CD14-positive monocyte (primary cell): Measurements from ENCODE around the gene GFRA4. TPM values are rescaled to one million over a fixed set of nuclear protein-coding genes. Genes with fewer than 3 reads are reported as not detected.

ENCODE experiments used
- DNase-seq, 3 donors: peaks; one replicate each; pipeline ENCODE4 v3.0.0-alpha.2; 2011 to 2022
- H2AFZ ChIP-seq: 2 replicates; pipeline ENCODE4 v1.6.0; 2012; ENCODE audit warnings: mild to moderate bottlenecking, low read depth, low read length, inconsistent platforms; ENCODE audit not compliant: insufficient read depth, poor library complexity, severe bottlenecking
- H3K27ac ChIP-seq, 2 donors: 1 replicate in 1 of 2; 2 replicates in 1 of 2; pipeline ENCODE4 v1.5.1; 2012 to 2013; ENCODE audit warnings: low read length in 2 of 2, control low read depth in 1 of 2, inconsistent platforms in 1 of 2, low read depth in 1 of 2, mild to moderate bottlenecking in 1 of 2
- H3K27me3 ChIP-seq, 2 donors: one replicate each; pipeline versions ENCODE4 v1.6.0 to v1.6.1; 2011 to 2013; ENCODE audit warnings: low read length in 2 of 2; ENCODE audit not compliant: control insufficient read depth in 2 of 2, insufficient read depth in 2 of 2
- H3K36me3 ChIP-seq, 2 donors: replicated peaks in 1 of 2; 1 replicate in 1 of 2; 2 replicates in 1 of 2; pipeline versions ENCODE4 v1.5.1 to v1.6.1; 2012 to 2013; ENCODE audit warnings: low read length in 2 of 2, control low read depth in 1 of 2, inconsistent platforms in 1 of 2, mild to moderate bottlenecking in 1 of 2; ENCODE audit not compliant: insufficient read depth in 2 of 2, control insufficient read depth in 1 of 2
- H3K4me1 ChIP-seq, 2 donors: 1 replicate in 1 of 2; 2 replicates in 1 of 2; pipeline versions ENCODE4 v1.5.1 to v1.6.1; 2012 to 2013; ENCODE audit warnings: low read length in 2 of 2, control low read depth in 1 of 2, inconsistent platforms in 1 of 2, mild to moderate bottlenecking in 1 of 2, moderate library complexity in 1 of 2; ENCODE audit not compliant: insufficient read depth in 2 of 2, control insufficient read depth in 1 of 2
- H3K4me2 ChIP-seq: replicated peaks from 2 replicates; pipeline ENCODE3; 2012; ENCODE audit warnings: low read length, moderate library complexity, mild to moderate bottlenecking; ENCODE audit not compliant: poor library complexity, severe bottlenecking; ENCODE audit errors: extremely low read depth
- H3K4me3 ChIP-seq, 3 experiments: fragments of 200-600 bp in 1 of 3; sonication (generic) in 1 of 3; replicated peaks in 1 of 3; 1 replicate in 2 of 3; 2 replicates in 1 of 3; pipeline ENCODE4 v1.5.1; 2011 to 2013; ENCODE audit warnings: low read length in 3 of 3, mild to moderate bottlenecking in 3 of 3, control low read depth in 2 of 3, low read depth in 2 of 3, inconsistent platforms in 1 of 3, moderate library complexity in 1 of 3
- H3K79me2 ChIP-seq: 2 replicates; pipeline ENCODE4 v1.6.0; 2012; ENCODE audit warnings: mild to moderate bottlenecking, control low read depth, inconsistent platforms, low read length, moderate library complexity; ENCODE audit not compliant: insufficient read depth
- H3K9ac ChIP-seq: 2 replicates; pipeline ENCODE4 v1.6.0; 2017; ENCODE audit warnings: low read length, mild to moderate bottlenecking; ENCODE audit not compliant: insufficient read depth, poor library complexity, severe bottlenecking
- H3K9me3 ChIP-seq, 2 donors: replicated peaks in 1 of 2; 1 replicate in 1 of 2; 2 replicates in 1 of 2; pipeline versions ENCODE4 v1.5.1 to v1.6.1; 2012 to 2013; ENCODE audit warnings: low read length in 2 of 2, control low read depth in 1 of 2; ENCODE audit not compliant: control insufficient read depth in 1 of 2, insufficient read depth in 1 of 2
- H4K20me1 ChIP-seq: 2 replicates; pipeline ENCODE4 v1.6.0; 2012; ENCODE audit warnings: mild to moderate bottlenecking, low read length, control low read depth, moderate library complexity; ENCODE audit not compliant: insufficient read depth
- H3K27ac Mint-ChIP-seq, 7 donors: one replicate each; pipeline ENCODE4 v1.8.0; 2020; ENCODE audit warnings: mild to moderate bottlenecking in 7 of 7, mixed read lengths in 7 of 7, moderate library complexity in 6 of 7, inconsistent platforms in 2 of 7
- H3K27me3 Mint-ChIP-seq, 3 donors: one replicate each; pipeline ENCODE4 v1.8.0; 2021 to 2022; ENCODE audit warnings: low read depth in 3 of 3, mild to moderate bottlenecking in 3 of 3, mixed read lengths in 3 of 3, moderate library complexity in 3 of 3, inconsistent platforms in 1 of 3
- H3K36me3 Mint-ChIP-seq, 2 donors: one replicate each; pipeline ENCODE4 v1.8.0; 2020; ENCODE audit warnings: mixed read lengths in 2 of 2, inconsistent platforms in 1 of 2, mild to moderate bottlenecking in 1 of 2
- H3K4me1 Mint-ChIP-seq: one replicate; pipeline ENCODE4 v1.8.0; 2020; ENCODE audit warnings: mild to moderate bottlenecking, mixed read lengths
- H3K4me3 Mint-ChIP-seq, 2 donors: one replicate each; pipeline ENCODE4 v1.8.0; 2020; ENCODE audit warnings: mild to moderate bottlenecking in 2 of 2, mixed read lengths in 2 of 2, moderate library complexity in 1 of 2
- H3K9me3 Mint-ChIP-seq, 7 donors: one replicate each; pipeline ENCODE4 v1.8.0; 2020 to 2022; ENCODE audit warnings: mixed read lengths in 7 of 7, mild to moderate bottlenecking in 6 of 7, moderate library complexity in 6 of 7, inconsistent platforms in 2 of 7
- CTCF ChIP-seq: fragments of 200-600 bp; IDR thresholded peaks from one replicate; pipeline ENCODE4 v1.8.0; 2022; ENCODE audit warnings: antibody characterized with exemption, mild to moderate bottlenecking
- WGBS: methylation state at CpG from one replicate; pipeline ENCODE4 v1.1.5; 2013; ENCODE audit warnings: missing lambda C conversion rate; ENCODE audit not compliant: insufficient coverage; 5-methylcytosine and 5-hydroxymethylcytosine counted together
- intact Hi-C, 2 donors: fragments of 100-400 bp; cut with micrococcal nuclease; formaldehyde crosslinking; loops; one replicate each; pipeline versions ENCODE4 v1.15.0 to v1.15.1; 2023
- polyA plus RNA-seq, 3 donors: library from polyadenylated mRNA; depleted of rRNA in 1 of 3; unstranded in 2 of 3; stranded (reverse) in 1 of 3; fragments of 300-500 nt in 2 of 3; fragments of >200 nt in 1 of 3; fragmentation: Illumina TruSeq in 2 of 3; gene quantifications; 1 replicate in 2 of 3; 2 replicates in 1 of 3; pipeline ENCODE4 v1.2.3, GENCODE V29; 2012 to 2021

The GFRA4 gene
- polyA plus RNA-seq, 3 donors: not detected

- Mint-ChIP-seq H3K4me1 (peaks cover 12% of the 10 kb centered on the region), H3K27ac (no peak overlapping the region), H3K27me3 (peaks cover 40 to 57% (median 51%) of the 10 kb centered on the region in 3 donors), H3K36me3 (peaks cover 0 to 3% of the 10 kb centered on the region in 2 donors), H3K4me3 (no peak overlapping the region), H3K9me3 (peaks cover 0 to 7% (median 0%) of the 10 kb centered on the region in 7 donors)
- intact Hi-C loops: no loop called here
- Histone ChIP-seq H4K20me1 (no peaks in the 10 kb centered on the region), H3K9me3 (no peaks in the 10 kb centered on the region), H3K9ac (no peak overlapping the region), H3K27ac (no peak overlapping the region), H3K79me2 (no peaks in the 10 kb centered on the region), H2AFZ (no peak overlapping the region), H3K4me2 (no peak overlapping the region), H3K36me3 (no peaks in the 10 kb centered on the region), H3K27me3 (peaks cover 21 to 36% of the 10 kb centered on the region in 2 donors), H3K4me3 (no peak overlapping the region), H3K4me1 (peaks cover 6 to 16% of the 10 kb centered on the region in 2 donors)
- TF ChIP-seq CTCF: no peak
- no peak for DNase-seq
- 91% methylated on average over 1 of the region's 2 CpGs for WGBS
These were observed 659 bp upstream of the GFRA4 start for GRCh38 chr20:3663858-3664257.

GRCh38 chr20:3661814-3662665 is 1.2 kb downstream of the GFRA4 start:
- Histone ChIP-seq H3K4me2 (no peak overlapping the region), H3K36me3 (no peaks in the 10 kb centered on the region), H3K9ac (no peak overlapping the region), H3K27ac (no peak overlapping the region), H3K4me3 (no peak overlapping the region), H2AFZ (no peak overlapping the region), H3K9me3 (no peaks in the 10 kb centered on the region), H3K4me1 (peaks cover 10 to 21% of the 10 kb centered on the region in 2 donors), H4K20me1 (no peaks in the 10 kb centered on the region), H3K79me2 (no peaks in the 10 kb centered on the region), H3K27me3 (peaks cover 21 to 40% of the 10 kb centered on the region in 2 donors)
- Mint-ChIP-seq H3K27me3 (peaks cover 39 to 61% (median 54%) of the 10 kb centered on the region in 3 donors), H3K9me3 (peaks cover 0 to 7% (median 0%) of the 10 kb centered on the region in 7 donors), H3K36me3 (peaks cover 0 to 4% of the 10 kb centered on the region in 2 donors), H3K4me3 (peak overlapping the region in 1 of 2 donors; percentile 74), H3K27ac (no peak overlapping the region), H3K4me1 (peaks cover 17% of the 10 kb centered on the region)
- no peak for TF ChIP-seq CTCF
- DNase-seq: no peak
- 76% methylated on average over 7 of the region's 12 CpGs for WGBS
- intact Hi-C loops: no loop called here
